Neural progenitor cell (in vitro differentiated cells): ENCODE results near the gene AVEN.

Source experiments
- EZH2phosphoT487 ChIP-seq: fragments of 200-600 bp; sonication (generic); IDR thresholded peaks from 2 replicates; pipeline ENCODE4 v1.6.1; 2017; ENCODE audit warnings: antibody characterized with exemption
- TF ChIP-seq, protein P1 (sequence below): fragments of 200-600 bp; sonication (generic); IDR thresholded peaks from 2 replicates; pipeline ENCODE4 v1.5.1; 2017; ENCODE audit warnings: antibody characterized with exemption, mild to moderate bottlenecking

DNA sequence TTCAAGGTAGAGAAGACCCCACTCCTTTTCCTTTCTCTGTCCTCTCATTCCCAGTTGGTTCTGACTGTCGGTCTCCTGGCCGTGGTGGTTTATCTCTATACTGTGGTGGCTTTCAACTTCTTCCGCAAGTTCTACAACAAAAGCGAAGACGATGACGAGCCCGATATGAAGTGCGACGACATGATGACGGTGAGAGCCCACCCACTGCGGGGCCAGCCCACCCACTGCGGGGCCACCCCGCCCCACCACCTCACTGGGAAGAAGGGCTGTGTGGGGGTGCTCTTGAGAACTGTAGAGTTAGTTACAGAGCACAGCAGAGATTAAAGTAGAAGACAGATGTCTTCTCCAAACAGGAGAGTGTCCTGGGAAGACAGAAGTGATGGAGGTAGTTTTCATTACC is 181.3 kb downstream of the AVEN start:
- TF ChIP-seq, protein P1, sequence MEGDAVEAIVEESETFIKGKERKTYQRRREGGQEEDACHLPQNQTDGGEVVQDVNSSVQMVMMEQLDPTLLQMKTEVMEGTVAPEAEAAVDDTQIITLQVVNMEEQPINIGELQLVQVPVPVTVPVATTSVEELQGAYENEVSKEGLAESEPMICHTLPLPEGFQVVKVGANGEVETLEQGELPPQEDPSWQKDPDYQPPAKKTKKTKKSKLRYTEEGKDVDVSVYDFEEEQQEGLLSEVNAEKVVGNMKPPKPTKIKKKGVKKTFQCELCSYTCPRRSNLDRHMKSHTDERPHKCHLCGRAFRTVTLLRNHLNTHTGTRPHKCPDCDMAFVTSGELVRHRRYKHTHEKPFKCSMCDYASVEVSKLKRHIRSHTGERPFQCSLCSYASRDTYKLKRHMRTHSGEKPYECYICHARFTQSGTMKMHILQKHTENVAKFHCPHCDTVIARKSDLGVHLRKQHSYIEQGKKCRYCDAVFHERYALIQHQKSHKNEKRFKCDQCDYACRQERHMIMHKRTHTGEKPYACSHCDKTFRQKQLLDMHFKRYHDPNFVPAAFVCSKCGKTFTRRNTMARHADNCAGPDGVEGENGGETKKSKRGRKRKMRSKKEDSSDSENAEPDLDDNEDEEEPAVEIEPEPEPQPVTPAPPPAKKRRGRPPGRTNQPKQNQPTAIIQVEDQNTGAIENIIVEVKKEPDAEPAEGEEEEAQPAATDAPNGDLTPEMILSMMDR, result no peak
- TF ChIP-seq EZH2phosphoT487, result no peak
